K562 (cell line): ENCODE results near the gene RINT1. TPM values are rescaled to one million over a fixed set of nuclear protein-coding genes. Genes with fewer than 3 reads are reported as not detected.

Experiments
- DACH1 ChIP-seq: fragments of 450-650 bp; IDR thresholded peaks from 2 replicates; pipeline ENCODE4 v1.6.1; 2018; ENCODE audit not compliant: partially characterized antibody
- IFI16 ChIP-seq: fragments of 250-450 bp; sonication (Bioruptor Pico); IDR thresholded peaks from 2 replicates; pipeline ENCODE4 v2.1.2; 2022; ENCODE audit warnings: mild to moderate bottlenecking, inconsistent platforms
- KDM5B ChIP-seq: fragments of 200-600 bp; sonication (generic); IDR thresholded peaks from 2 replicates; pipeline ENCODE4 v1.6.1; 2012; ENCODE audit warnings: low read depth, mild to moderate bottlenecking, moderate library complexity, low read length, control low read depth, inconsistent platforms; ENCODE audit not compliant: insufficient replicate concordance
- MCM7 ChIP-seq, 2 experiments: fragments of 450-650 bp; IDR thresholded peaks; 2 replicates each; pipeline ENCODE4 v1.6.1; 2016 to 2018
- POU5F1 ChIP-seq: fragments of 150-350 bp; IDR thresholded peaks from 2 replicates; pipeline ENCODE4 v1.6.1; 2014; ENCODE audit warnings: borderline replicate concordance, low read length, low read depth, mild to moderate bottlenecking; ENCODE audit not compliant: partially characterized antibody
- RBM14 ChIP-seq: fragments of 200-400 bp; formaldehyde crosslinking; IDR thresholded peaks from 2 replicates; pipeline ENCODE4 v1.6.1; 2018; ENCODE audit warnings: low read depth, mild to moderate bottlenecking, low read length, moderate library complexity, borderline replicate concordance; ENCODE audit not compliant: insufficient read depth
- SETDB1 ChIP-seq: IDR thresholded peaks from one replicate; pipeline ENCODE4 v1.6.1; 2012; ENCODE audit warnings: low read length, control low read depth, inconsistent platforms
- SIRT6 ChIP-seq: IDR thresholded peaks from one replicate; pipeline ENCODE4 v1.6.1; 2012; ENCODE audit warnings: low read depth, mild to moderate bottlenecking, control low read depth, inconsistent platforms, low read length, moderate library complexity
- SNRNP70 ChIP-seq: fragments of 200-400 bp; formaldehyde crosslinking; optimal IDR thresholded peaks from 2 replicates; pipeline ENCODE3; 2017; ENCODE audit warnings: low read depth, low read length
- SRSF3 ChIP-seq: fragments of 200-400 bp; formaldehyde crosslinking; IDR thresholded peaks from 2 replicates; pipeline ENCODE4 v1.6.1; 2016; ENCODE audit warnings: mild to moderate bottlenecking, low read length, moderate library complexity; ENCODE audit not compliant: insufficient read depth
- TOE1 ChIP-seq, 2 experiments: fragments of 450-650 bp in 1 of 2; sonication (generic) in 1 of 2; formaldehyde crosslinking in 1 of 2; IDR thresholded peaks; 2 replicates each; pipeline versions ENCODE4 v1.7.1 to v1.8.0; 2016 to 2022; ENCODE audit warnings: borderline replicate concordance in 2 of 2, mild to moderate bottlenecking in 2 of 2, antibody characterized with exemption in 1 of 2, inconsistent platforms in 1 of 2, low read depth in 1 of 2, missing genetic modification reagents in 1 of 2, moderate library complexity in 1 of 2
- U2AF1 ChIP-seq: fragments of 200-400 bp; formaldehyde crosslinking; optimal IDR thresholded peaks from 2 replicates; pipeline ENCODE3; 2017; ENCODE audit warnings: mild to moderate bottlenecking, low read depth, low read length, moderate library complexity
- ZEB2 ChIP-seq: fragments of 450-650 bp; IDR thresholded peaks from 2 replicates; pipeline ENCODE4 v1.6.1; 2016
- ZNF551 ChIP-seq: fragments of 250-450 bp; sonication (Bioruptor Pico); IDR thresholded peaks from 2 replicates; pipeline ENCODE4 v1.5.0; 2021; ENCODE audit warnings: mild to moderate bottlenecking, moderate library complexity
- ZNF695 ChIP-seq: fragments of 450-650 bp; formaldehyde crosslinking; IDR thresholded peaks from 2 replicates; pipeline ENCODE4 v1.4.0; 2020; ENCODE audit warnings: mild to moderate bottlenecking, moderate library complexity
- polyA plus RNA-seq, 8 experiments: library from polyadenylated mRNA; depleted of rRNA in 4 of 8; stranded (reverse) in 5 of 8; unstranded in 3 of 8; fragments of >200 nt; fragmentation: Nextera tagmentation in 2 of 8; fragmentation: Illumina TruSeq in 1 of 8; extraction: Ambion mirVana in 2 of 8; extraction: Trizol in 1 of 8; gene quantifications; 2 replicates each; pipeline versions ENCODE4 v1.2.1 to v1.2.3, GENCODE V29; 2011 to 2014; ENCODE audit warnings: inconsistent platforms in 1 of 8, missing spikeins in 1 of 8
- total RNA-seq, 7 experiments: library from RNA; depleted of rRNA in 6 of 7; stranded (reverse); fragments of >200 nt in 6 of 7; fragmentation: Illumina TruSeq in 2 of 7; extraction: Trizol in 2 of 7; gene quantifications; 2 replicates each; pipeline versions ENCODE4 v1.2.1 to v1.2.3, GENCODE V29; 2011 to 2021; ENCODE audit warnings: low replicate concordance in 1 of 7
- TF ChIP-seq, protein P1 (sequence below): fragments of 250-450 bp; sonication (Bioruptor Pico); IDR thresholded peaks from 2 replicates; pipeline ENCODE4 v1.6.1; 2021; ENCODE audit warnings: mild to moderate bottlenecking
- TF ChIP-seq, protein P2 (sequence below): fragments of 250-450 bp; sonication (Bioruptor Pico); IDR thresholded peaks from 2 replicates; pipeline ENCODE4 v1.5.0; 2021; ENCODE audit warnings: mild to moderate bottlenecking, moderate library complexity
- TF ChIP-seq, protein P3 (sequence below): sonication (generic); formaldehyde crosslinking; IDR thresholded peaks from 2 replicates; pipeline ENCODE4 v1.4.0; 2020; ENCODE audit warnings: mild to moderate bottlenecking, missing genetic modification reagents
- TF ChIP-seq, protein P4 (sequence below): fragments of 200-400 bp; formaldehyde crosslinking; IDR thresholded peaks from 2 replicates; pipeline ENCODE4 v1.6.1; 2017; ENCODE audit warnings: mild to moderate bottlenecking, low read depth, low read length, moderate library complexity

RINT1 gene
- total and polyA plus RNA-seq, 9 of the 15 experiments (the other 6 are each of a cell fraction or from before 2014, with no cell fraction given), result 21.3 to 74.3 (median 27.4) TPM

DNA sequence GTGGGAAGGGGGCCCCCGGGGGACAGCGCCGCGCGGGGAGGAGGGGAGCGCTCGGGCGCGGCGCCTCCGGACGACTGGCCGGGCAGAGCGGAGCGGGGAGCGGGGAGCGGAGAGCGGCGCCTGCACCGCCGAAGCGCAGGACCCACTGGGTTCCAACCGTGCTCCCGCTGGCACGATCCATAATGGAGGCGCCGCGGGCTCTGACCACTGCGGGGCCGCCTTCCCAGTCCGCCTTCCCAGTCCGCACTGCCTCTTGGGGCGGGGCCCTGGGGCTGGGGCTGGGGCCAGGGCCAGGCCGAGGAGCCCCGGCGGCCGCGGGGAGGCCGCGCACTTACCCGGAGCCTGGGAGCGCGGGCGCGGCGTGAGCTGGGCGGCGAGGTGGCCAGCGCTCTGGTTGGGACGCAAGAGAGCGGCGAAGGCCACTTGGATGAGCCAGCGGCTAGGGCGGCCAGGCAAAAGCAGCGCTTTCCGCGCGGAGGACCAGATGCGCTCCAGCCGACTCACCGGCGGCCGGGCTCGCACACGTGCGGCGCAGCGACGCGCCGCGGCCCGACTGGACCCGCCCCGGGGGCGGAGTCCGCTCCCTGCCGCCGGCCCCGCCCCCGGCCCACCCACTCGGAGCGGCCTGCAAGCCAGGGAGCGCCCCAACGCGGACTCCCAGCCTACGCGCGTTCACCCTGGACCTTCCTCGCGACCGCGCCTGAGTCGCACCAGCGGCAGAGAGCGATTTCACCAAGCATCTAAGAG is 10.1 kb upstream of the RINT1 start, which contains the start of gene PUS7 (continued):
- TF ChIP-seq, protein P1, sequence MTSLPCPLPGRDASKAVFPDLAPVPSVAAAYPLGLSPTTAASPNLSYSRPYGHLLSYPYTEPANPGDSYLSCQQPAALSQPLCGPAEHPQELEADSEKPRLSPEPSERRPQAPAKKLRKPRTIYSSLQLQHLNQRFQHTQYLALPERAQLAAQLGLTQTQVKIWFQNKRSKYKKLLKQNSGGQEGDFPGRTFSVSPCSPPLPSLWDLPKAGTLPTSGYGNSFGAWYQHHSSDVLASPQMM (CRISPR knock-in tag), result no peak
- 0 out of 2 replicates have a peak, but pooled peaks have one; percentile 4 for TF ChIP-seq ZNF695
- TF ChIP-seq U2AF1, result peak; percentile 79
- TF ChIP-seq SETDB1, result no peak
- TF ChIP-seq SRSF3, result no peak
- no peak for TF ChIP-seq IFI16 (CRISPR knock-in tag)
- TF ChIP-seq SIRT6, result no peak
- no peak for TF ChIP-seq DACH1
- no peak for TF ChIP-seq POU5F1
- no peak for TF ChIP-seq MCM7 (IDR thresholded peaks at IDR 0.05)
- peak; percentile 89 for TF ChIP-seq KDM5B
- no peak for TF ChIP-seq SNRNP70
- TF ChIP-seq, protein P2, sequence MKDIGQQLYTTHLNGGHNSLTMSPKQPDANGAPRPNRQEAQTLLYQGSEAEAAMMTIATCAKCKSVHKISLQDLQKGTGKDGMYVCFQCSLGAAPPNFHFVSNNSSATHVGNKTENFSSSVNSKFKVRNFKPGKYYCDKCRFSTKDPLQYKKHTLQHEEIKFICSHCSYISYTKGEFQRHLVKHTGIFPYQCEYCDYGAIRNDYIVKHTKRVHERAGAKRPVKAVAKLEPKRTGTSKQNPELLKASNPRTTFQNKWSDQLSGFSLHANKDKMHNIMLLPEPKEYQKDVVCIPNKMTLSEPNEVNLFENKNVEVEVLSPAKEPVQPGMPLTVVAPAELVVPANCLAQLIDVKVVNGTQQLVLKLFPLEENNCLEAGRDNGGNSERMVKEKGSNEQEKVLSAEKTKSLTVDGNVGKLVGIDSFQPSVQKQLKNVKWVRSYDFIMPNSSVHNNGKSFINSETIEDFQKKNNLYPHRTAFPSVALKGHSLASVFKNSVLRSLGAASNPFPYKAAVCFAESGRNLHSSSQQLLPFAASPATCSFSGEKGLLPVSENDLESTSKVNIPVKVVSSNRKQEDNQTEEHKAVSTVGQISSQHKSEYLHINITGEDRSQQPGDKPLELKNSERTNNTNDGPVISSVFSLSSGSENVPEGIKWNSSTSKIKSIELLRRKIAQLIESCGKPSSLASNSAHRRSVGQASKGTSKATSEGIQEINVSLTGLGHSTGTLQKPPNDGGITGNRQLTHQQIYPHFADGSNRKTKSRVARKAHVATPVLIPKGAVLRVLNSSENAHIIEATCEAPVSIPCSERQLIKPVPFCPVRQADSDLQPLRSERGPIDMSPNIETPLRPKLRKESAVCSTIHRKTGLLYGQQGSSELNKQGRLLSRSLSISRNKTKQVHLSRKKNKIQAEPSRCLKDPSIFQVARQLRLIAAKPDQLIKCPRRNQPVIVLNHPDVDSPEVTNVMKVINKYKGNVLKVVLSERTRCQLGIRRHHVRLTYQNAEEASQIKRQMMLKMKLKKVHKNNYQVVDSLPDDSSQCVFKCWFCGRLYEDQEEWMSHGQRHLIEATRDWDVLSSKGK, result no peak
- TF ChIP-seq, protein P3, sequence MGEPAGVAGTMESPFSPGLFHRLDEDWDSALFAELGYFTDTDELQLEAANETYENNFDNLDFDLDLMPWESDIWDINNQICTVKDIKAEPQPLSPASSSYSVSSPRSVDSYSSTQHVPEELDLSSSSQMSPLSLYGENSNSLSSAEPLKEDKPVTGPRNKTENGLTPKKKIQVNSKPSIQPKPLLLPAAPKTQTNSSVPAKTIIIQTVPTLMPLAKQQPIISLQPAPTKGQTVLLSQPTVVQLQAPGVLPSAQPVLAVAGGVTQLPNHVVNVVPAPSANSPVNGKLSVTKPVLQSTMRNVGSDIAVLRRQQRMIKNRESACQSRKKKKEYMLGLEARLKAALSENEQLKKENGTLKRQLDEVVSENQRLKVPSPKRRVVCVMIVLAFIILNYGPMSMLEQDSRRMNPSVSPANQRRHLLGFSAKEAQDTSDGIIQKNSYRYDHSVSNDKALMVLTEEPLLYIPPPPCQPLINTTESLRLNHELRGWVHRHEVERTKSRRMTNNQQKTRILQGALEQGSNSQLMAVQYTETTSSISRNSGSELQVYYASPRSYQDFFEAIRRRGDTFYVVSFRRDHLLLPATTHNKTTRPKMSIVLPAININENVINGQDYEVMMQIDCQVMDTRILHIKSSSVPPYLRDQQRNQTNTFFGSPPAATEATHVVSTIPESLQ, result peak; percentile 47
- no peak for TF ChIP-seq ZEB2
- TF ChIP-seq RBM14, result 0 out of 2 replicates have a peak, but pooled peaks have one; percentile 13
- no peak for TF ChIP-seq TOE1 (IDR thresholded peaks at IDR 0.05; ENCODE audit: borderline replicate concordance)
- TF ChIP-seq TOE1 (CRISPR knock-in tag; IDR thresholded peaks at IDR 0.05; ENCODE audit: borderline replicate concordance, low read depth), result 0 out of 2 replicates have a peak, but pooled peaks have one; percentile 6
- TF ChIP-seq, protein P4, sequence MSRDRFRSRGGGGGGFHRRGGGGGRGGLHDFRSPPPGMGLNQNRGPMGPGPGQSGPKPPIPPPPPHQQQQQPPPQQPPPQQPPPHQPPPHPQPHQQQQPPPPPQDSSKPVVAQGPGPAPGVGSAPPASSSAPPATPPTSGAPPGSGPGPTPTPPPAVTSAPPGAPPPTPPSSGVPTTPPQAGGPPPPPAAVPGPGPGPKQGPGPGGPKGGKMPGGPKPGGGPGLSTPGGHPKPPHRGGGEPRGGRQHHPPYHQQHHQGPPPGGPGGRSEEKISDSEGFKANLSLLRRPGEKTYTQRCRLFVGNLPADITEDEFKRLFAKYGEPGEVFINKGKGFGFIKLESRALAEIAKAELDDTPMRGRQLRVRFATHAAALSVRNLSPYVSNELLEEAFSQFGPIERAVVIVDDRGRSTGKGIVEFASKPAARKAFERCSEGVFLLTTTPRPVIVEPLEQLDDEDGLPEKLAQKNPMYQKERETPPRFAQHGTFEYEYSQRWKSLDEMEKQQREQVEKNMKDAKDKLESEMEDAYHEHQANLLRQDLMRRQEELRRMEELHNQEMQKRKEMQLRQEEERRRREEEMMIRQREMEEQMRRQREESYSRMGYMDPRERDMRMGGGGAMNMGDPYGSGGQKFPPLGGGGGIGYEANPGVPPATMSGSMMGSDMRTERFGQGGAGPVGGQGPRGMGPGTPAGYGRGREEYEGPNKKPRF, result no peak
- no peak for TF ChIP-seq ZNF551 (CRISPR knock-in tag)
